RPMI8226 (cell line): ENCODE measurements around the gene MOB3A.

Experiments
- DNase-seq: peaks from one replicate; pipeline ENCODE4 v3.0.0-alpha.2; 2015

Gene MOB3A

GRCh38 chr19:2081873-2082810, 14.0 kb downstream of the MOB3A start:
- peak; percentile 66 for DNase-seq

- peak; percentile 71 for DNase-seq
Measured at GRCh38 chr19:2080336-2080988, 15.7 kb downstream of the MOB3A start.

DNA sequence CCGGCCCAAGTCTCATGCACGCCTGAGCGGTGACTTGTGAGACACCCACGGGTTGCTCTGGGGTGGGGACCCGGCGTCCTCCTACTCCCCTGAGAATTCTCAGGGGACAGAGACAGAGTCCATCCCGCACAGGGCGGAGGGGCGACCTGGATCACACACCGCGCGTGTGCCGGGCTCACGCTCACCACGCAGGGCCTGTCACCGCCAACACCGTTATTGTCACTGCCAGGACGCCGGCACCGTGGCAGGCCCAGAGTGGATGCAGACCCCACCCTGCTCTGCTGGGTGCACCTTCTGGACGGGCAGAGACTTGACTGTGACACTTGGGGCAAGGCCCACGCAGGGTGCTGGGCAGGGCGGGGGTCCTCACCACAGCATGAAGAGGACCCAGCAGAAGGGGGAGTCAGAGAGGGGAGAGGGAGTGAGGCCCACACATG, 16.2 kb downstream of the MOB3A start:
- no peak for DNase-seq

DNA sequence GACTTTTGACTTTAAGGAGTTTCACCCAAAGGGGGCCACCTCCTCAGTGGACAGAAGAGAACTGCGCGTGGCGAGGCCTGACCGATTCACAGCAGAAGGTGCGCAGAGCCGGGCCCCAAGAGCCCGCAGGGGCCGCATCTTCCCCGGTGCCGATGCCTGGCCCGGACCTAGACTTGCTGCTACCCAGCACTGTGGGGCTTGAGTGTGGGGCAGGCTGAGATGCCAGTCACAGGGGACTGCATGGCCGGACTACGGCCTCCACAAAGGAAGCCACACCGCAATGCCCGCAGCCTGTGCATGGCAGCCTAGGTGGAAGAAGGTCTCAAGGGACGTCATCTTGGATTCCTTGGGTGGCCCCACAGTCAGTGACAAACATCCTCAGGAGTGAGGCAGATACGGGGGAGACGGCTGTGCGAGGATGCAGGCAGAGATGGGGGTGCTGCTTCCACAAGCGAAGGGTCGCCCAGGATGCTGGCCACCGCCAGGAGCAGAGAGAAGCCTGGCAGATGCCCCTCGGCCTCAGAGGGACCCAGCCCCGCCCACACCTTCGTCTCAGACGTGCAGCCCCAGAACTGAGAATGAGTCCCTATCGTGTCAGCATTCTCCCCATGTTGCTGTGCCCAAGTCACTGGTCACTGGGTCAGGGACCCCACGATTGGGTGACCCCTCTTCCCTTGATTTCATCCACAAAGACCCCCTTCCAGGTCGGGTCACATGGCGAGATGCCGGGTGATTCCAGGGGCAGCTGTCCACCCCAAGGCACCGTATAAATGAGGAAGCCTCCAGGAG, 16.9 kb downstream of the MOB3A start:
- DNase-seq = no peak

GRCh38 chr19:2077833-2078619, 18.1 kb downstream of the MOB3A start:
- no peak for DNase-seq

- no peak for DNase-seq
Measured at GRCh38 chr19:2077398-2077797, 18.7 kb downstream of the MOB3A start.

- DNase-seq = no peak
Measured at GRCh38 chr19:2076526-2076944, 19.6 kb downstream of the MOB3A start.

GRCh38 chr19:2072757-2073551, 23.2 kb downstream of the MOB3A start:
- DNase-seq = no peak

DNA sequence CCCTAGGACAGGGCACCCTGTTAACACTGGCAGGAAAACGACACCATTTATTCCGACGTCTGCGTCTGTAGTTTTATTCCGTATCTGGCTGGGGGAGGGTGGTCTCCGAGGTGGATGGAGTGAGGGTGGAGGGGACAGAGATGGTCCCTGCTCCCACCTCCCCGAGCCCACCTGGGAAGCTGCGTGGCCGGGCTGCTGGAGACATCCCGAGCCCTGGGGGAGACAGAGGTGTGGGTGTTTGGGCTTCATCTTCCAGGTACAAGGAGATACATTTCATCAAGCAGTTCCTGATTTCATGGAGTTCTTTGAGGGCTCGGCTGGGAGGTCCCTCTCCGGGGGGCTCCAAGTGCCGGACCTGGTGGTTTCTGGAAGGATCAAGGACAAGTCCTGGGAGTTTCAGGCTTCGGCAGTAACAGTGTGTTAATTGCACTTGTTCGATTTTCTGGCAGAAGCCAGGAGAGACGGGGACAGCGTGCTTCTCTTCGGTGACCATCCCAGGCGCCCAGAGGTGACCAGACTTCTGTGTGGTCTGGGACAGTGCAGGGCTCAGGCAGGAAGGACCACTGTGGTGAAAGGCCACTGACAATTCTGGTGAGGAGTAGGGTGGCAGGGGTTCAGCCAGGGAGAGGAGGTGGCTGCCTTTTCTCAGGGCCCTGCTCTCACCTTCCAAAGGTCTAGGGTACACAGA, 25.0 kb downstream of the MOB3A start:
- no peak for DNase-seq

DNA sequence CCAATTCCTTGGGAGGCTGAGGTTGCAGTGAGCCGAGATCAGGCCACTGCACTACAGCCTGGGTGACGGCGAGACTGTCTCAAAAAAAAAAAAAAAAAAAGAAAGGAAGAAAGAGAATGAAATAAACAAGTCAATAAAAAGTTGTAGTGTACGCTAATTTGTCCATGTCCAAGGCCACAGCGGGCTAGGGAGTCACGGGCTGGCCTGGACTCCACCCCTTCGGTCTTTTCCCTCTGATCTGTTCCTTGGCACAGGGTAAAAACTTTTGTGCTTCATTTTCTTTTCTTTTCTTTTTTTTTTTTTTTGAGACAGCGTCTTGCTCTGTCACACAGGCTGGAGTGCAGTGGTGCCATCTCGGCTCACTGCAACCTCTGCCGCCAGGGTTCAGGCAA, 25.7 kb downstream of the MOB3A start:
- DNase-seq = no peak

GRCh38 chr19:2064788-2065524, 31.2 kb downstream of the MOB3A start:
- no peak for DNase-seq

- no peak for DNase-seq
Measured at GRCh38 chr19:2064395-2064787, 31.7 kb downstream of the MOB3A start.

GRCh38 chr19:2063824-2064223, 32.3 kb downstream of the MOB3A start:
- no peak for DNase-seq

GRCh38 chr19:2062770-2063169, 33.4 kb downstream of the MOB3A start:
- no peak for DNase-seq

DNA sequence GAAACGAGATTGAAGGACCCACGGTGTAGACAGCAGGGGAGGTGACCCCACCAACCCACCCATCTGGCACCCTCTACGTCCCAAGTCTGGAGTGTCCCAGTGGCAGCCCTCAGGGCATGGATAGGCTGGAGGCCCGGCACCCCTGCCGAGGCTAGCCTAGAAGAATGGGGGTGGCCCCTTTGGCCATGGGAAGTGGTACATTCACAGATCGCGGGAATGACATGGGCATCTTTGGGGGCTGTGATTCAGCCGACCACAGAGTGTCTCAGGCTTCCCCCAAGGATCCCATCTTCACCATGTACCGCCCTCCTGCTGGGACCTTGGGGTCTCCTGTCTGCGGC, 33.8 kb downstream of the MOB3A start:
- no peak for DNase-seq

DNA sequence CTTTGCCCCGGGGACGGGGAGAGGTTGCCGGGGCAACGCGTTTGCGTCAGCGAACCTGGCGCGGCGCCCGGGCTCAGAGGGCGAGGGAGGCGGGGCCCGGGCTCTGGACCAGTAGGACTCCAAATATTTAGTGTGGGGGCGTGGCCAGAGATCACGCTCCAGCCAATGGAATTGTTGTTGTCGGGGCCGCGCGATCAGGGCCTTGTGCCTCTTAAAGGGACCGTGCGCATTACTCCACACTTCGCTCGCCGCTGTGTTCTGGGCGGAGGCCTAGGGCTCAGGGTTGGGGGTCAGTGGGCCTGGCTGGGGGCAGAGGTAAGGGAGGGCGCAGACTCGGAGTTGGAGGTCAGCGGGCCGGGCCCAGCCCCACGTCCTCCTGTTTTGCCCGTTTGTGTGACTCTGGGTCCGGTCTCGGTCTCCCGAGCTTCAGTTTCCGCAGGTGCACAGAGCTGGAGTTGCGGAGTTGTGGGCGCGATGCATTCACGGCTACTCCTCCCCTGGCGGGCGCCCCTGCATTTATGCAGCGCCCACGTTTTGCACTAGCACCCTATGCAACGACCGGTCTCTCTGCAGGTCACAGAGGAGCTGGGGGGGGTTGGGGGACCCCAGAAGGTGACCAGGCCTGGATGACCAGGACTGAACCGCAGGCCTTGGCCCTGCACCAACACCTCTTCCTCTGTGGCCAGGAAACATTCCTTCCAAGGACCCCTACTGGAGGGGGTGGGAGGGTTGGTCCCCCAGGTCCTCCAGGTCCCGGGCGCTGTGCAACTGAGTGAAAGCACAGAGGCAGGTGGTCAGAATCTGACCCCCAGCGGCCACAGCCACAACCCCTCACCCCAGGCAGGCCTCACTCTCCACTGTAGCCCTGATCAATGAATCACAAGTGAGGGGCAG, 34.4 kb downstream of the MOB3A start:
- peak; percentile 100 for DNase-seq

DNA sequence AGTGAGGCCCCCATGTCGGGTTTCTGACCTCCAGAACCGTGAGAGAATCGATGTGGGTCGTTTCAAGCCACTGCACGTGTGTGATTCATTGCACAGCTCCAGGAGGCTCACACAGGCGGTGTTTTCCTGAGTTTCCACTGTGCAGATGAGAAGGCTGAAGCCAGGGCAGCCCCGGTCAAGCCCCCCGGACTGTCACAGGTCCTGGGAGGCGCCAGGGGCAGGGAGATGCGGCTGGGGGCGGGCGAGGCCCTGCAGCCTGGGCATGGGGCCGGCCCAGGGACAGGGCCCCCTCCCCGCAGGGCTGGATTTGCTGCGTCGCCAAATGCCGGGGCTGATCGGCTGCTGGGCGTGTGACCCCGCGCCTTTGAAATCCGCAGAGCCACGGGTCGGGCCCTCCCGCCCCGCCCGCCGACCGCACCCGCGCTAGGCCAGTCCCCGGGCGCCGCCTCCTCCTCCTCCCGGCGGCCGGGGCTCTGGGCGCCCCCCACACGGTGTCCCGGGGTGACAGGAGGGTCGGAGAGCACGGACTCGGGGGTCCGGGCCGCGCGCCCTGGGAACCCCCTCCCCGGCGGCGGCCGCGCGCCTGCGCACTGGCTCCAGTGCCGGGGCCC, 35.1 kb downstream of the MOB3A start:
- DNase-seq = peak; percentile 90

DNA sequence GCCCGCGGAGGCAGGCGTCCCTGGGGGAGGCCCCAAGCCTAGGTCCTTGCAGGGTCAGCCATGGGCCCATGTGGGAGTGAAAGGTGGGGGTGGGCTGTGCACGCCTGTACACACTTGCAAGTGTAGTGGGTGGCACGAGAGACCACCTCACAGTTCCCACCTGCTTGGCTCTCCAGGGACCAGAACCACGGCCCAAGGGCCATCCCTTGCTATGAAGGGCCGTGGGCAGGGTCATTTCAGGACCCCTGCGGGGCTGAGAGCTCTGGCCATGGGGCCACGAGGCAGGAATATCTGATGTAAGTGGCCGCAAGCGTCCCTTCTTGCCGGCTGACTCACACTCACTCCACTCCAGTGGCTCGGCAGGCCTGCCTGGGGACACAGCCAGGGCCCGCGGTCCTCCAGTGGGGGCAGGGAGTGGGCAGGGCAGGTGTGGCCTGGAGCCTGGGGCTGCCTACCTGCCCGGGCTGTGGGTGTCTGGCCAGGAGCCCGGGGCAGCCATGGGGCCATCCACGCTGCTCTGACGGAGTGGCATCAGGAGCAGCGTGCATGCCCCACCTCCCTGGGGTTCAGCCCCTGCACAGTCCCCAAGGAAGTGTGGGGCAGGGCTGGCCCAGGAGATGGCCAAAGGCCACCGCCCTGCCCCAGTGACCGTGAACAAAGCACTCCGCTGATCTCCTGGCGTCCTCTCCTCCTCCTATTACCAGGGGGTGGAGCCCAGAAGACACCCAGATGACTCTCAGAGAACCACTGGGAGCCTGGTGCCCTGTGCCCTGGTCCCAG, 36.5 kb downstream of the MOB3A start:
- DNase-seq = no peak
